Spleen (tissue), 11 donors: ENCODE results near the gene DKK3. TPM values are rescaled to one million over a fixed set of nuclear protein-coding genes. Genes with fewer than 3 reads are reported as not detected.
A peak's percentile ranks its signal among the peaks of the same experiment; 100 is the strongest.

Experiments used
- DNase-seq: peaks from one replicate; pipeline ENCODE4 v3.0.0-alpha.2; 2020
- H3K27ac ChIP-seq, 8 donors: fragments of 200-600 bp; sonication (generic) in 7 of 8; 1 replicate in 4 of 8; 2 replicates in 4 of 8; pipeline versions ENCODE4 v1.5.0 to v1.8.0; 2016 to 2021; ENCODE audit warnings: inconsistent platforms in 4 of 8, mild to moderate bottlenecking in 4 of 8, moderate library complexity in 1 of 8
- H3K27me3 ChIP-seq, 7 donors: fragments of 200-600 bp; sonication (generic) in 6 of 7; replicated peaks in 1 of 7; 1 replicate in 4 of 7; 2 replicates in 3 of 7; pipeline versions ENCODE4 v1.5.0 to v1.8.0; 2016 to 2021; ENCODE audit warnings: inconsistent platforms in 3 of 7, mild to moderate bottlenecking in 1 of 7
- H3K36me3 ChIP-seq, 6 donors: fragments of 200-600 bp; sonication (generic) in 5 of 6; 1 replicate in 4 of 6; 2 replicates in 2 of 6; pipeline versions ENCODE4 v1.5.0 to v1.8.0; 2016 to 2021; ENCODE audit warnings: inconsistent platforms in 2 of 6
- H3K4me1 ChIP-seq, 6 donors: fragments of 200-600 bp; sonication (generic) in 5 of 6; 1 replicate in 3 of 6; 2 replicates in 3 of 6; pipeline versions ENCODE4 v1.5.0 to v1.8.0; 2016 to 2021; ENCODE audit warnings: inconsistent platforms in 3 of 6
- H3K4me3 ChIP-seq, 8 donors: fragments of 200-600 bp; sonication (generic) in 7 of 8; 1 replicate in 4 of 8; 2 replicates in 4 of 8; pipeline versions ENCODE4 v1.5.0 to v1.8.0; 2016 to 2021; ENCODE audit warnings: inconsistent platforms in 4 of 8, mild to moderate bottlenecking in 4 of 8, moderate library complexity in 2 of 8
- H3K9me3 ChIP-seq, 8 donors: fragments of 200-600 bp; sonication (generic) in 7 of 8; 1 replicate in 4 of 8; 2 replicates in 4 of 8; pipeline versions ENCODE4 v1.5.0 to v1.8.0; 2016 to 2021; ENCODE audit warnings: inconsistent platforms in 4 of 8
- CTCF ChIP-seq, 11 experiments: fragments of 200-600 bp in 7 of 11; fragments of 450-650 bp in 4 of 11; sonication (generic) in 4 of 11; IDR thresholded peaks in 8 of 11; conservative IDR thresholded peaks in 3 of 11; 1 replicate in 7 of 11; 2 replicates in 4 of 11; pipeline versions ENCODE4 v1.4.0 to v1.8.0; 2016 to 2021; ENCODE audit warnings: antibody characterized with exemption in 11 of 11, inconsistent platforms in 4 of 11, mild to moderate bottlenecking in 1 of 11
- POLR2A ChIP-seq, 3 donors: fragments of 450-650 bp; IDR thresholded peaks; one replicate each; pipeline ENCODE4 v1.5.1; 2017; ENCODE audit warnings: antibody characterized with exemption in 3 of 3, mild to moderate bottlenecking in 1 of 3
- POLR2AphosphoS5 ChIP-seq, 3 donors: sonication (generic); formaldehyde crosslinking; IDR thresholded peaks; one replicate each; pipeline ENCODE4 v1.5.1; 2017; ENCODE audit warnings: antibody characterized with exemption in 3 of 3
- WGBS, 5 donors: extraction: QIAGEN DNeasy Blood & Tissue Kit in 3 of 5; methylation state at CpG; one replicate each; pipeline versions ENCODE4 v1.1.5 to v1.1.7; 2013 to 2018; 5-methylcytosine and 5-hydroxymethylcytosine counted together
- intact Hi-C: fragments of 100-400 bp; cut with DNase I; formaldehyde crosslinking; loops from one replicate; pipeline ENCODE4 v1.15.0; 2023; ENCODE audit warnings: low total_unique reads
- polyA plus RNA-seq, 3 donors: library from polyadenylated mRNA; stranded (reverse); fragments of 200-250 nt; gene quantifications; one replicate each; pipeline ENCODE4 v1.2.1, GENCODE V29; 2013
- total RNA-seq, 7 donors: library from RNA; depleted of rRNA in 3 of 7; stranded (reverse); fragments of >200 nt in 3 of 7; fragmentation: NEBNext Ultra II Directional in 4 of 7; extraction: Animal tissue kit (Norgen Biotek cat#: 25700) in 4 of 7; gene quantifications; one replicate each; pipeline versions ENCODE4 v1.1.0 to v1.2.1, GENCODE V29; 2016 to 2021
- donor health status: healthy with polysubstance abuse.
- donor health status: DM: no; HTN: no; CAD: no; lungs with moderate emphysema.
- donor health status: DM: no; HTN: no; CAD: no.
- donor health status: Bipolar disorder and iron deficiency.
- donor health status: healthy.
- donor health status: DM: no; HTN: no; CAD: no.
- donor health status: DM: yes; HTN: yes; CAD: no.

The DKK3 gene
- total and polyA plus RNA-seq, 10 donors = 8.6 to 111 (median 45.9) TPM

- no peak for TF ChIP-seq POLR2AphosphoS5 (IDR thresholded peaks at IDR 0.05)
- no peak for TF ChIP-seq CTCF (IDR thresholded peaks at IDR 0.05 in 8 of 11, conservative IDR thresholded peaks at IDR 0.05 in 3 of 11)
- no peak for TF ChIP-seq POLR2A (IDR thresholded peaks at IDR 0.05)
- peaks cover 6 to 29% (median 17%) of the 10 kb centered on the region in 6 donors for H3K4me1 ChIP-seq
- H3K4me3 ChIP-seq = no peak overlapping the region
- no peaks in the 10 kb centered on the region for H3K27me3 ChIP-seq
- DNase-seq = no peak
- intact Hi-C loops = no loop called here
- no peaks in the 10 kb centered on the region for H3K36me3 ChIP-seq
- no peaks in the 10 kb centered on the region for H3K9me3 ChIP-seq
- 88 to 97% (median 94%) methylated on average over 10 of the region's 10 CpGs for WGBS, 5 donors
- H3K27ac ChIP-seq = no peak overlapping the region
Observed at GRCh38 chr11:11982461-11982860, 26.0 kb downstream of the DKK3 start.

GRCh38 chr11:11981840-11982239 lies 26.6 kb downstream of the DKK3 start:
- no peak for TF ChIP-seq CTCF (IDR thresholded peaks at IDR 0.05 in 8 of 11, conservative IDR thresholded peaks at IDR 0.05 in 3 of 11)
- no peak for TF ChIP-seq POLR2A (IDR thresholded peaks at IDR 0.05)
- no peak for TF ChIP-seq POLR2AphosphoS5 (IDR thresholded peaks at IDR 0.05)
- Histone ChIP-seq H3K9me3 (no peaks in the 10 kb centered on the region), H3K4me1 (peaks cover 8 to 34% (median 21%) of the 10 kb centered on the region in 6 donors), H3K4me3 (no peak overlapping the region), H3K27me3 (no peaks in the 10 kb centered on the region), H3K36me3 (no peaks in the 10 kb centered on the region), H3K27ac (no peak overlapping the region)
- 76 to 94% (median 89%) methylated on average over 6 of the region's 6 CpGs for WGBS, 5 donors
- intact Hi-C loops = no loop called here
- no peak for DNase-seq

- H3K27me3 ChIP-seq = no peaks in the 10 kb centered on the region
- H3K4me1 ChIP-seq = peaks cover 9 to 39% (median 26%) of the 10 kb centered on the region in 6 donors
- DNase-seq = no peak
- no peaks in the 10 kb centered on the region for H3K36me3 ChIP-seq
- TF ChIP-seq POLR2AphosphoS5 (IDR thresholded peaks at IDR 0.05) = no peak
- TF ChIP-seq POLR2A (IDR thresholded peaks at IDR 0.05) = no peak
- TF ChIP-seq CTCF (IDR thresholded peaks at IDR 0.05 in 8 of 11, conservative IDR thresholded peaks at IDR 0.05 in 3 of 11) = no peak
- intact Hi-C loops = no loop called here
- WGBS, 5 donors = 68 to 97% (median 95%) methylated on average over 5 of the region's 5 CpGs
- no peak overlapping the region for H3K4me3 ChIP-seq
- H3K9me3 ChIP-seq = no peaks in the 10 kb centered on the region
- H3K27ac ChIP-seq = no peak overlapping the region
Observed at GRCh38 chr11:11981364-11981763, 27.1 kb downstream of the DKK3 start.

GRCh38 chr11:11980841-11981308 lies 27.6 kb downstream of the DKK3 start:
- no peak for DNase-seq
- TF ChIP-seq POLR2AphosphoS5 (IDR thresholded peaks at IDR 0.05) (no peak), POLR2A (IDR thresholded peaks at IDR 0.05) (no peak), CTCF (IDR thresholded peaks at IDR 0.05 in 8 of 11, conservative IDR thresholded peaks at IDR 0.05 in 3 of 11) (no peak)
- no peaks in the 10 kb centered on the region for H3K36me3 ChIP-seq
- 84 to 90% (median 87%) methylated on average over 3 of the region's 3 CpGs for WGBS, 5 donors
- H3K4me1 ChIP-seq = peaks cover 9 to 44% (median 27%) of the 10 kb centered on the region in 6 donors
- H3K27ac ChIP-seq = peak overlapping the region in 2 of 8 donors; percentile 60 to 70
- intact Hi-C loops = no loop called here
- no peaks in the 10 kb centered on the region for H3K9me3 ChIP-seq
- no peak overlapping the region for H3K4me3 ChIP-seq
- no peaks in the 10 kb centered on the region for H3K27me3 ChIP-seq
